DOHH2 (cell line): ENCODE data around the gene IPO7.

Source experiments
- H3F3A ChIP-seq: fragments of 200-600 bp; sonication (generic), shearing (Covaris generic); 2 replicates; pipeline ENCODE4 v1.6.0; 2016; ENCODE audit warnings: antibody characterized with exemption, mild to moderate bottlenecking; ENCODE audit not compliant: control insufficient read depth, insufficient read depth
- H3K27ac ChIP-seq: fragments of 200-600 bp; sonication (generic); 2 replicates; pipeline ENCODE4 v1.5.1; 2014; ENCODE audit warnings: low read depth, mild to moderate bottlenecking, low read length, moderate library complexity
- H3K27me3 ChIP-seq: fragments of 200-600 bp; sonication (generic); 2 replicates; pipeline ENCODE4 v1.6.1; 2014; ENCODE audit warnings: mild to moderate bottlenecking, low read length, mixed read lengths; ENCODE audit not compliant: control insufficient read depth
- H3K36me3 ChIP-seq: fragments of 200-600 bp; sonication (generic); 2 replicates; pipeline ENCODE4 v1.6.1; 2014; ENCODE audit warnings: mild to moderate bottlenecking, low read length, moderate library complexity, mixed read lengths; ENCODE audit not compliant: control insufficient read depth
- H3K4me1 ChIP-seq: fragments of 200-600 bp; sonication (generic); 2 replicates; pipeline ENCODE4 v1.6.1; 2014; ENCODE audit warnings: mild to moderate bottlenecking, low read length, mixed read lengths; ENCODE audit not compliant: control insufficient read depth
- H3K4me2 ChIP-seq: fragments of 200-600 bp; sonication (generic); 2 replicates; pipeline ENCODE4 v1.6.0; 2014; ENCODE audit warnings: mild to moderate bottlenecking, low read length, moderate library complexity
- H3K4me3 ChIP-seq: fragments of 200-600 bp; sonication (generic); 2 replicates; pipeline ENCODE4 v1.5.1; 2014; ENCODE audit warnings: mild to moderate bottlenecking, low read length, mixed read lengths
- H3K79me2 ChIP-seq: fragments of 200-600 bp; sonication (generic); 2 replicates; pipeline ENCODE4 v1.6.1; 2014; ENCODE audit warnings: mild to moderate bottlenecking, low read length, mixed read lengths; ENCODE audit not compliant: control insufficient read depth
- H3K9me2 ChIP-seq: fragments of 200-600 bp; sonication (generic); replicated peaks from 2 replicates; pipeline ENCODE4 v1.6.1; 2014; ENCODE audit warnings: mild to moderate bottlenecking, low read length, mixed read lengths; ENCODE audit not compliant: control insufficient read depth
- H3K9me3 ChIP-seq: fragments of 200-600 bp; sonication (generic); 2 replicates; pipeline ENCODE4 v1.6.1; 2014; ENCODE audit warnings: antibody characterized with exemption, low read length, mixed read lengths; ENCODE audit not compliant: control insufficient read depth, insufficient read depth
- H4K20me1 ChIP-seq: fragments of 200-600 bp; sonication (generic); 2 replicates; pipeline ENCODE4 v1.6.0; 2014; ENCODE audit warnings: low read depth, mild to moderate bottlenecking, antibody characterized with exemption, low read length, moderate library complexity; ENCODE audit not compliant: control insufficient read depth, insufficient read depth
- EZH2phosphoT487 ChIP-seq: fragments of 200-600 bp; sonication (generic); IDR thresholded peaks from 2 replicates; pipeline ENCODE4 v1.6.1; 2017; ENCODE audit warnings: borderline replicate concordance, mild to moderate bottlenecking, antibody characterized with exemption, low read length, moderate library complexity, mixed read lengths
- TF ChIP-seq, protein P1 (sequence below): fragments of 200-600 bp; sonication (generic); IDR thresholded peaks from one replicate; pipeline ENCODE4 v1.5.1; 2014; ENCODE audit warnings: antibody characterized with exemption, mild to moderate bottlenecking, low read depth, low read length; ENCODE audit not compliant: poor library complexity, severe bottlenecking

The IPO7 gene

DNA sequence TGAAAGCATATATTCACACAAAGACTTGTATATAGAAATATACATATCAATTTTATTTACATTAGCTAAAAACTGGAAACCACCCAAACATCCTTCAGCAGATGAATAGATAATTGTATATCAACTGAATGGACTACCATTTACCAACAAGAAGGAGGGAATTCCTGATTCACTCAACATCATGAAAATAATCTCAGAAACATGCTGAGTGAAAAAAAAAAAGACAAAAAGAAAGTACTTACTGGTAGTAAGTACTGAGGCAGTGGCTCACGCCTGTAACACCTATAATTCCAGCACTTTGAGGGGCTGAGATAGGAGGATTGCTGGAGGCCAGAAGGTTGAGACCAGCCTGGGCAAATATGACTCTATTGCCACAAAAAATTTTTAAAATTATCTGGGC lies 7.4 kb upstream of the IPO7 start:
- Histone ChIP-seq H3K4me1 (no peaks in the 10 kb centered on the region), H3K27ac (no peak overlapping the region), H3K27me3 (no peaks in the 10 kb centered on the region), H3K4me2 (no peak overlapping the region), H3K36me3 (no peaks in the 10 kb centered on the region), H3K9me3 (no peaks in the 10 kb centered on the region), H3F3A (no peaks in the 10 kb centered on the region), H3K9me2 (no peaks in the 10 kb centered on the region), H3K4me3 (no peak overlapping the region), H3K79me2 (no peaks in the 10 kb centered on the region), H4K20me1 (no peaks in the 10 kb centered on the region)
- TF ChIP-seq, protein P1, sequence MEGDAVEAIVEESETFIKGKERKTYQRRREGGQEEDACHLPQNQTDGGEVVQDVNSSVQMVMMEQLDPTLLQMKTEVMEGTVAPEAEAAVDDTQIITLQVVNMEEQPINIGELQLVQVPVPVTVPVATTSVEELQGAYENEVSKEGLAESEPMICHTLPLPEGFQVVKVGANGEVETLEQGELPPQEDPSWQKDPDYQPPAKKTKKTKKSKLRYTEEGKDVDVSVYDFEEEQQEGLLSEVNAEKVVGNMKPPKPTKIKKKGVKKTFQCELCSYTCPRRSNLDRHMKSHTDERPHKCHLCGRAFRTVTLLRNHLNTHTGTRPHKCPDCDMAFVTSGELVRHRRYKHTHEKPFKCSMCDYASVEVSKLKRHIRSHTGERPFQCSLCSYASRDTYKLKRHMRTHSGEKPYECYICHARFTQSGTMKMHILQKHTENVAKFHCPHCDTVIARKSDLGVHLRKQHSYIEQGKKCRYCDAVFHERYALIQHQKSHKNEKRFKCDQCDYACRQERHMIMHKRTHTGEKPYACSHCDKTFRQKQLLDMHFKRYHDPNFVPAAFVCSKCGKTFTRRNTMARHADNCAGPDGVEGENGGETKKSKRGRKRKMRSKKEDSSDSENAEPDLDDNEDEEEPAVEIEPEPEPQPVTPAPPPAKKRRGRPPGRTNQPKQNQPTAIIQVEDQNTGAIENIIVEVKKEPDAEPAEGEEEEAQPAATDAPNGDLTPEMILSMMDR = no peak
- no peak for TF ChIP-seq EZH2phosphoT487

DNA sequence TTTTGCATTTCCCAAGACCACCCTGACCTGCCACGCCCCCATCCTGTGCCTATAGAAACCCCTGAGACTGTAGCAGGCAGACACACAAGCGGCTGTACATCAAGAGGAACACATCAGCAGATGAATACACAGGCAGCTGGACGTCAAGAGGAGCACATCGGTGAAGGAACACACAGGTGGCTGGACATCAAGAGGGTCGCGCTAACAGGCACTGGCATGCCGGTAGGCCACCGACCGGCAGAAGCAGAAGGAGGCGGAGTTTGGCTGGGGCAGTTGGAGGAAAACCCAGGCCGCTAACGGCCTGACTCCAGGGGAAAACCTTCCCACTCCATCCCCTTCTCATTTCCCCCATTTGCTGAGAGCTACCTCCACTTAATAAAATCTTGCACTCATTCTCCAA lies 5.4 kb upstream of the IPO7 start:
- Histone ChIP-seq H3K36me3 (no peaks in the 10 kb centered on the region), H3K27ac (no peak overlapping the region), H3K9me3 (no peaks in the 10 kb centered on the region), H3K4me1 (peaks cover 3% of the 10 kb centered on the region), H3K4me3 (no peak overlapping the region), H3K27me3 (no peaks in the 10 kb centered on the region), H4K20me1 (no peaks in the 10 kb centered on the region), H3K4me2 (no peak overlapping the region), H3K9me2 (no peaks in the 10 kb centered on the region), H3K79me2 (peaks cover under 1% of the 10 kb centered on the region), H3F3A (no peaks in the 10 kb centered on the region)
- TF ChIP-seq, protein P1 = no peak
- no peak for TF ChIP-seq EZH2phosphoT487

DNA sequence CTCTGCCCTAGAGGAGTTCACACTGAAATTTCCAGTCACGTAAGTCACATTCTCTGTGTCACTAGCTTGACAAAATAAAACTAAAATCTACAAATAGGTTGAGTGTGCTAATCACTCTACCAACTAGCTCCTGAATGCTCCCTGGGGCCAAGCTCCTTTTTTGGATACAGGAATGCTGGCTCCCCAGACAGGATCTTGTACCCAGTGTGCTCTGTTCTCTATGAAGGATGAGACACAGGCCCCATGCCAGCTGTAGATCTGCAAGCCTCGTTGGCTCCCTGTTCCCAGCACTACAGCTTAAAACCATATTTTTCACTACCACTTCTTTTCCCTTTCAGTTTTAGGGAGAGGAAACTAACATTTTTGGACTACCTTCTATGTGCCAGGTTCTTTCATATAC lies 3.7 kb upstream of the IPO7 start:
- Histone ChIP-seq H3K79me2 (peaks cover 17% of the 10 kb centered on the region), H3K9me2 (no peaks in the 10 kb centered on the region), H3K4me2 (no peak overlapping the region), H3K4me3 (no peak overlapping the region), H3F3A (no peaks in the 10 kb centered on the region), H3K9me3 (no peaks in the 10 kb centered on the region), H3K27me3 (no peaks in the 10 kb centered on the region), H3K27ac (no peak overlapping the region), H3K36me3 (peaks cover 13% of the 10 kb centered on the region), H3K4me1 (peaks cover 8% of the 10 kb centered on the region), H4K20me1 (peaks cover 4% of the 10 kb centered on the region; the same call in 1 of the 2 replicates)
- TF ChIP-seq, protein P1 = no peak
- TF ChIP-seq EZH2phosphoT487 = no peak

DNA sequence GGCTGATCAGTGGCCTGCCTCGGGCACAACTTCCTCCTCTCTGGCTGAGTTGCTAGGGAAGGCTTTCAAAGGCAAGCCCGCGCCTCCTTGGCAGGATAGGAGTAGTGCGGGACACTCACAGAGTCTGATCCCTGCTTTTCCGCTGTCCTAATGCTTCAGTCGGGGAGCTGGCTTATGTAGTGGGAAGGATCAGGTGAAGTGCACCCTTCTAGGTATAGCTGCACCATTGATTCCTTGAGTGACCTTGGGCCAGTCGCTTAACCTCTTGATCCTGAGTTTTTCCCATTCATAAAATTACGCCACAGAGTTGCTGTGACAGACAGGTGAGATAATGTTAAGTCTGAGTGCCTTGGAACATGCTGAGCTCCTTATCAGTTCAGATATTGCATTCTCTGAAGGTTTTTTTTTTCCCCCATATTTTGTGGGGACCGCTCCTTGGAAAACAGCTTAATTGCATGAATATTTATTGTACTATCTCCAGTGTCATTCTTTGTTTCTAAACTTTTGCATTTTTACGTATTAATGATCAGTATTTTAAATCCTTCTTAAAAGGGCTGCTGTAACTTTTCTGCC lies 961 bp downstream of the IPO7 start:
- Histone ChIP-seq H3F3A (peaks cover 7% of the 10 kb centered on the region; the same call in 1 of the 2 replicates), H3K36me3 (peaks cover 49% of the 10 kb centered on the region), H3K4me1 (peaks cover 28% of the 10 kb centered on the region), H3K79me2 (peaks cover 64% of the 10 kb centered on the region), H3K9me3 (no peaks in the 10 kb centered on the region), H3K9me2 (no peaks in the 10 kb centered on the region), H3K27ac (peak overlapping the region; percentile 57), H3K27me3 (no peaks in the 10 kb centered on the region), H3K4me3 (peak overlapping the region; percentile 88), H4K20me1 (peaks cover 21% of the 10 kb centered on the region), H3K4me2 (peak overlapping the region; percentile 78)
- TF ChIP-seq, protein P1 = peak; percentile 13
- TF ChIP-seq EZH2phosphoT487 = no peak
